ENCODE results near the gene SPI1. TPM values are rescaled to one million over a fixed set of nuclear protein-coding genes. Genes with fewer than 3 reads are reported as not detected.
"Not testable (repeated sequence)": the region's sequence is repeated elsewhere in the genome, so short reads cannot be mapped to it uniquely, and the experiment has no call there.

The SPI1 gene
- total and polyA plus RNA-seq, 7 donors: 1.6 to 8.3 (median 3.6) TPM

DNA sequence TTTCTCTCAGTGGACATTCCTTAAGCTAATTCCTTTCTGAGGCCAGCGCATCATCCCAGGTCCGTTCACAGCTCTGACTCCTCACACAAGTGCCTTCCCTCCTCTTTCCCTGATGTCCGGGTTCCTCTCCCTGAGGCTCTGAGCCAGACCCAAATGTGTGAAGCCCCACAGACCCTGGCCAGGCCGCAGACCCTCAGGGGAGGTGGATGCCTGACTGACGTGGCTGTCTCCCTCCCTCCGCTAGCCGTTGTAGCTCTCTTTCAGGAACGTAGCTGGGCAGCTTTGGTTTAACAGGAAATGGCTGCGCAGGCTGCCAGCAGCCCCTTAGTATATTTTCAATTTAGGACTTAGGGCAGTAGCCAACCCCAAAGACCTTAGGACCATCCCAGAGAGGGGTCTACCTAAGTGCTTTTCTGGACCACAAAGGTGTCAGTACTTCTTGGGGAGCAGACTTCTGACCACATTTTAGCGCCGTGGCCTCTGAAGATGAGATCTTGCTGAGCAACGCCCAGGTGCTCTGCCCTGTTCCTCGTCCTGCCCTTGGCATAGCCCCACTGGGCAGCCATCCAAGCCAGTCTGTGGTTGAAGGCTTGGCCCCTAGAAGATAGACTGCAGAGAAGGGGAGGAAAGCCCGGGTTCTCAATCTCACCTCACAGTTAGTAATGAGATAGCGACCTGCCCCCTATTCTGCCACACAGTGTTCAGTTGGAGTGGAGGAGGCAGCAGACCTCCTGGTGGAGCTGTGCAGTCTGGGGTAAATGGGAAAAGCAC, 52.9 kb downstream of the SPI1 start:
- Histone ChIP-seq H3K27me3 (ENCODE audit: insufficient read depth in 3 of 3, low read length in 2 of 3) (no peaks in the 10 kb centered on the region), H3K27ac (no peak overlapping the region), H3K9me3 (no peaks in the 10 kb centered on the region), H3K4me1 (peaks cover 21% of the 10 kb centered on the region), H3K4me3 (no peak overlapping the region), H3K36me3 (ENCODE audit: insufficient read depth in 1 of 2, low read depth in 1 of 2) (peaks cover 0 to 6% of the 10 kb centered on the region in 2 donors)
- WGBS, 3 donors: 73 to 80% (median 77%) methylated on average over 15 of the region's 15 CpGs
- no peak for ATAC-seq
- intact Hi-C loops (cut with DNase I): loop anchor here in 1 of 2 donors (2.0 kb wide), 1 partner anchor 57 kb away; no protein-coding TSS in a partner anchor
- TF ChIP-seq CTCF (IDR thresholded peaks at IDR 0.05): no peak
- DNase-seq: no peak

DNA sequence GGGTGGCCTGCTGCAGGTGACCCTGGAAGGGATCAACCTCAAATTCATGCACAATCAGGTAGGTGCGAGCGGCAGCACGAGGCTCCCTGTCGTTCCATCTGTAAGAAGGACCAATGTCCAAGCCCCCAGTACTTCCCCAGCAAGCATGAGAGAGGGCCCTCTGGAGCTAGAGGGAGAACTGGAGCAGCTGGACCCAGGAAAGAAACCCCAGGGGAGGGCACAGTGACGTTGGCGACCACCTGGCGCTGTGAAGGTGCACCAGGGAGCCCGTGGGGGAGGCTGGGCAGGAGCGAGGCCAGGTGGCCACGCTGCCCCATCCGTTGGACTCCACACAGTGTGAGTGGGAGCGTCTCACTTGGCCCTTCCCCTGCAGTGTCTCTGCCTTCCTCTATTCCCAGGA, 53.8 kb downstream of the SPI1 start:
- WGBS, 3 donors: 86 to 91% (median 91%) methylated on average over 12 of the region's 12 CpGs
- peaks cover 0 to 6% of the 10 kb centered on the region in 2 donors for H3K36me3 ChIP-seq (ENCODE audit: insufficient read depth in 1 of 2, low read depth in 1 of 2)
- intact Hi-C loops (cut with DNase I): no loop called here

DNA sequence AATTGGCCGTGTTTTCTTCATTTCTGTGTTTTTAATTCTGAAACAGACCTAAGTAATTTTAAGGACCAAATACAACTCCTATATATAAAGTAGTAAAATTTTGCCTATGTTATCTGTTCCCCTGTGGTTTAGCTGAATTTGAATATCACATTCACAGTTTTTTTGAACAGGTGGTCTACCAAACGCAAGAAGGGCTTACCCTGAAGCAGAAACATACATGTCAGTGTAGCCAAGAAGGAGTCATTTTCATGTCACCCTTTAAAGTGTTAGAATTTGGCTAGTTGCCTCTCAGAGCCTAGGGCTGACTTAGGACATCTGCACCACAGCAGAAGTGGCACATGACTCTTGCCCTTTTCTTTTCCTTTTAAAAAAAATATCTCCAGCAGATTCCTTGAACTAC, 60.2 kb downstream of the SPI1 start:
- Histone ChIP-seq H3K4me1 (no peaks in the 10 kb centered on the region), H3K4me3 (no peak overlapping the region), H3K9me3 (no peaks in the 10 kb centered on the region), H3K27me3 (ENCODE audit: insufficient read depth in 3 of 3, low read length in 2 of 3) (no peaks in the 10 kb centered on the region), H3K27ac (no peak overlapping the region), H3K36me3 (ENCODE audit: insufficient read depth in 1 of 2, low read depth in 1 of 2) (peaks cover 7 to 57% of the 10 kb centered on the region in 2 donors)
- no peak for TF ChIP-seq CTCF (IDR thresholded peaks at IDR 0.05)
- ATAC-seq (no peak), DNase-seq (no peak)
- WGBS, 3 donors: 75 to 90% (median 79%) methylated on average over 2 of the region's 2 CpGs
- intact Hi-C loops (cut with DNase I): no loop called here

More for the DNA sequence above, 53.8 kb downstream of the SPI1 start:
- Histone ChIP-seq H3K9me3 (no peaks in the 10 kb centered on the region), H3K27me3 (ENCODE audit: insufficient read depth in 3 of 3, low read length in 2 of 3) (no peaks in the 10 kb centered on the region), H3K27ac (no peak overlapping the region), H3K4me3 (no peak overlapping the region), H3K4me1 (peaks cover 12% of the 10 kb centered on the region)
- no peak for TF ChIP-seq CTCF (IDR thresholded peaks at IDR 0.05)
- ATAC-seq (no peak), DNase-seq (no peak)

- no peak for DNase-seq
- Histone ChIP-seq H3K27ac (no peak overlapping the region), H3K27me3 (ENCODE audit: insufficient read depth in 3 of 3, low read length in 2 of 3) (no peaks in the 10 kb centered on the region), H3K4me1 (no peaks in the 10 kb centered on the region), H3K9me3 (no peaks in the 10 kb centered on the region), H3K4me3 (no peak overlapping the region), H3K36me3 (ENCODE audit: insufficient read depth in 1 of 2, low read depth in 1 of 2) (peaks cover 7 to 67% of the 10 kb centered on the region in 2 donors)
- TF ChIP-seq CTCF (IDR thresholded peaks at IDR 0.05): no peak
- intact Hi-C loops (cut with DNase I): no loop called here
- ATAC-seq: no peak
- 88 to 91% (median 90%) methylated on average over 5 of the region's 5 CpGs for WGBS, 3 donors
Measured at GRCh38 chr11:47317064-47317828, 61.1 kb downstream of the SPI1 start.

GRCh38 chr11:47316501-47316900, 61.8 kb downstream of the SPI1 start:
- 89 to 96% (median 93%) methylated on average over 8 of the region's 8 CpGs for whole genome bisulfite sequencing, 3 donors
- DNase-seq; H3K4me3 ChIP-seq; H3K27ac ChIP-seq; intact Hi-C loops (cut with DNase I); H3K4me1 ChIP-seq; ATAC-seq; H3K9me3 ChIP-seq; H3K27me3 ChIP-seq (ENCODE audit: insufficient read depth in 3 of 3, low read length in 2 of 3): not testable (repeated sequence)
- peaks cover 9 to 74% of the 10 kb centered on the region in 2 donors for H3K36me3 ChIP-seq (ENCODE audit: insufficient read depth in 1 of 2, low read depth in 1 of 2)
